Neuronal stem cell (in vitro differentiated cells): ENCODE results near the gene CENPV.

Source experiments
- DNase-seq: peaks from one replicate; pipeline ENCODE4 v3.0.0-alpha.2; 2013; ENCODE audit warnings: low spot score
- H2AFZ ChIP-seq: one replicate; pipeline ENCODE4 v1.6.1; 2013; ENCODE audit warnings: mild to moderate bottlenecking, low read length, inconsistent platforms
- H2AK5ac ChIP-seq: 2 replicates; pipeline ENCODE4 v1.6.1; 2013; ENCODE audit warnings: low read depth, mild to moderate bottlenecking, inconsistent platforms, low read length, moderate library complexity, mixed read lengths
- H2BK120ac ChIP-seq: 2 replicates; pipeline ENCODE4 v1.6.1; 2013; ENCODE audit warnings: low read depth, mild to moderate bottlenecking, inconsistent platforms, low read length, moderate library complexity, mixed read lengths
- H2BK12ac ChIP-seq: one replicate; pipeline ENCODE4 v1.6.1; 2013; ENCODE audit warnings: low read length, inconsistent platforms
- H2BK15ac ChIP-seq: 2 replicates; pipeline ENCODE4 v1.6.1; 2013; ENCODE audit warnings: mild to moderate bottlenecking, low read length, inconsistent platforms, mixed read lengths
- H2BK5ac ChIP-seq: one replicate; pipeline ENCODE4 v1.6.1; 2013; ENCODE audit warnings: inconsistent platforms, mild to moderate bottlenecking, low read length, moderate library complexity
- H3K14ac ChIP-seq: one replicate; pipeline ENCODE4 v1.6.1; 2013; ENCODE audit warnings: low read length, inconsistent platforms
- H3K18ac ChIP-seq: 2 replicates; pipeline ENCODE4 v1.6.1; 2013; ENCODE audit warnings: low read length, inconsistent platforms
- H3K23ac ChIP-seq: 2 replicates; pipeline ENCODE4 v1.6.1; 2013; ENCODE audit warnings: low read depth, mild to moderate bottlenecking, mixed read lengths, low read length, inconsistent platforms; ENCODE audit not compliant: poor library complexity
- H3K27ac ChIP-seq: replicated peaks from 3 replicates; pipeline ENCODE4 v1.5.1; 2013; ENCODE audit warnings: low read length, inconsistent platforms
- H3K27me3 ChIP-seq, 3 experiments: 2 replicates each; pipeline ENCODE4 v1.6.1; 2013; ENCODE audit warnings: low read length in 3 of 3, mild to moderate bottlenecking in 2 of 3, inconsistent platforms in 1 of 3, low read depth in 1 of 3, mixed read lengths in 1 of 3, moderate library complexity in 1 of 3; ENCODE audit not compliant: control insufficient read depth in 3 of 3, insufficient read depth in 3 of 3
- H3K36me3 ChIP-seq, 2 donors: replicated peaks in 1 of 2; 2 replicates each; pipeline ENCODE4 v1.6.1; 2013; ENCODE audit warnings: low read length in 2 of 2; ENCODE audit not compliant: control insufficient read depth in 2 of 2, insufficient read depth in 2 of 2
- H3K4ac ChIP-seq: 2 replicates; pipeline ENCODE4 v1.6.1; 2013; ENCODE audit warnings: inconsistent platforms, mild to moderate bottlenecking, low read length, moderate library complexity
- H3K4me1 ChIP-seq, 2 donors: 1 replicate in 1 of 2; 2 replicates in 1 of 2; pipeline ENCODE4 v1.6.1; 2013; ENCODE audit warnings: low read length in 2 of 2, low read depth in 1 of 2; ENCODE audit not compliant: control insufficient read depth in 2 of 2, insufficient read depth in 1 of 2
- H3K4me2 ChIP-seq: one replicate; pipeline ENCODE4 v1.6.1; 2013; ENCODE audit warnings: mild to moderate bottlenecking, low read length, inconsistent platforms; ENCODE audit not compliant: insufficient read depth, poor library complexity, severe bottlenecking
- H3K4me3 ChIP-seq, 2 donors: 2 replicates each; pipeline ENCODE4 v1.5.1; 2013; ENCODE audit warnings: low read length in 2 of 2, mild to moderate bottlenecking in 2 of 2, inconsistent platforms in 1 of 2, moderate library complexity in 1 of 2
- H3K79me1 ChIP-seq: one replicate; pipeline ENCODE4 v1.6.1; 2013; ENCODE audit warnings: low read depth, mild to moderate bottlenecking, inconsistent platforms, low read length, moderate library complexity
- H3K9ac ChIP-seq: one replicate; pipeline ENCODE4 v1.6.1; 2013; ENCODE audit warnings: mild to moderate bottlenecking, low read depth, low read length, inconsistent platforms; ENCODE audit not compliant: poor library complexity
- H3K9me3 ChIP-seq, 2 donors: replicated peaks in 1 of 2; 2 replicates each; pipeline versions ENCODE3 to v1.6.1; 2013; ENCODE audit warnings: low read length in 2 of 2, mild to moderate bottlenecking in 2 of 2, inconsistent platforms in 1 of 2, low read depth in 1 of 2, mixed read lengths in 1 of 2, moderate library complexity in 1 of 2; ENCODE audit not compliant: control insufficient read depth in 2 of 2, insufficient read depth in 1 of 2
- H4K8ac ChIP-seq: one replicate; pipeline ENCODE4 v1.6.1; 2013; ENCODE audit warnings: low read depth, mild to moderate bottlenecking, inconsistent platforms, low read length, moderate library complexity
- H4K91ac ChIP-seq: one replicate; pipeline ENCODE4 v1.6.1; 2013; ENCODE audit warnings: low read length, low read depth, mild to moderate bottlenecking, inconsistent platforms; ENCODE audit not compliant: poor library complexity
- WGBS, 2 donors: extraction: QIAGEN DNeasy Blood & Tissue Kit; methylation state at CpG; one replicate each; pipeline ENCODE4 v1.1.7; 2013; ENCODE audit warnings: missing lambda C conversion rate in 2 of 2, mixed read lengths in 1 of 2; ENCODE audit not compliant: insufficient read length in 2 of 2, insufficient replicate concordance in 1 of 2; ENCODE audit errors: extremely low coverage in 2 of 2; 5-methylcytosine and 5-hydroxymethylcytosine counted together

CENPV gene

GRCh38 chr17:16328997-16329396, 24.3 kb downstream of the CENPV start:
- no peak overlapping the region for H2AK5ac ChIP-seq
- no peak overlapping the region for H3K23ac ChIP-seq
- H2BK15ac ChIP-seq, result no peak overlapping the region
- H2BK5ac ChIP-seq, result no peak overlapping the region
- no peak overlapping the region for H3K4me2 ChIP-seq
- H3K9ac ChIP-seq, result no peak overlapping the region
- H3K4me3 ChIP-seq, result no peak overlapping the region
- H4K91ac ChIP-seq, result no peak overlapping the region
- no peak overlapping the region for H2BK120ac ChIP-seq
- H3K14ac ChIP-seq, result no peak overlapping the region
- H2BK12ac ChIP-seq, result no peak overlapping the region
- WGBS, 2 donors, result no CpG with 5 or more reads among the region's 1 CpG
- H3K27me3 ChIP-seq, result no peaks in the 10 kb centered on the region
- H3K18ac ChIP-seq, result no peak overlapping the region
- no peak for DNase-seq
- no peaks in the 10 kb centered on the region for H3K4me1 ChIP-seq
- H3K4ac ChIP-seq, result no peak overlapping the region
- no peak overlapping the region for H2AFZ ChIP-seq
- peaks cover 5 to 25% of the 10 kb centered on the region in 2 donors for H3K36me3 ChIP-seq
- no peak overlapping the region for H3K27ac ChIP-seq
- no peaks in the 10 kb centered on the region for H3K9me3 ChIP-seq
- no peak overlapping the region for H4K8ac ChIP-seq
- no peaks in the 10 kb centered on the region for H3K79me1 ChIP-seq

- H2BK12ac ChIP-seq, result no peak overlapping the region
- no CpG with 5 or more reads among the region's 3 CpGs for WGBS, 2 donors
Observed at GRCh38 chr17:16327018-16327417, 26.3 kb downstream of the CENPV start.

GRCh38 chr17:16325964-16326363, 27.3 kb downstream of the CENPV start:
- Histone ChIP-seq H3K9ac (no peak overlapping the region), H4K8ac (no peak overlapping the region), H4K91ac (no peak overlapping the region), H3K4me1 (no peaks in the 10 kb centered on the region), H2BK15ac (no peak overlapping the region), H3K27ac (no peak overlapping the region), H3K14ac (no peak overlapping the region), H3K36me3 (peaks cover 5 to 34% of the 10 kb centered on the region in 2 donors), H3K23ac (no peak overlapping the region), H2BK120ac (no peak overlapping the region), H3K27me3 (no peaks in the 10 kb centered on the region), H3K4me2 (no peak overlapping the region), H3K18ac (no peak overlapping the region), H2AFZ (no peak overlapping the region), H3K79me1 (no peaks in the 10 kb centered on the region), H2BK12ac (no peak overlapping the region), H2AK5ac (no peak overlapping the region), H3K4me3 (no peak overlapping the region), H3K4ac (no peak overlapping the region), H3K9me3 (no peaks in the 10 kb centered on the region), H2BK5ac (no peak overlapping the region)
- no peak for DNase-seq
- WGBS, 2 donors, result no CpG with 5 or more reads among the region's 1 CpG

More at GRCh38 chr17:16327018-16327417, 26.3 kb downstream of the CENPV start:
- Histone ChIP-seq H2BK15ac (no peak overlapping the region), H3K4me1 (no peaks in the 10 kb centered on the region), H2AFZ (no peak overlapping the region), H2BK120ac (no peak overlapping the region), H3K4ac (no peak overlapping the region), H3K36me3 (peaks cover 5 to 34% of the 10 kb centered on the region in 2 donors), H3K14ac (no peak overlapping the region), H3K18ac (no peak overlapping the region), H3K27ac (no peak overlapping the region), H3K4me3 (no peak overlapping the region), H2AK5ac (no peak overlapping the region), H3K79me1 (no peaks in the 10 kb centered on the region), H3K27me3 (no peaks in the 10 kb centered on the region), H3K23ac (no peak overlapping the region), H3K9ac (no peak overlapping the region), H4K8ac (no peak overlapping the region), H2BK5ac (no peak overlapping the region), H4K91ac (no peak overlapping the region), H3K4me2 (no peak overlapping the region), H3K9me3 (no peaks in the 10 kb centered on the region)
- no peak for DNase-seq

GRCh38 chr17:16322636-16323035, 30.6 kb downstream of the CENPV start:
- no peak for DNase-seq
- H3K27me3 ChIP-seq, result no peaks in the 10 kb centered on the region
- no peak overlapping the region for H3K27ac ChIP-seq
- no peaks in the 10 kb centered on the region for H3K4me1 ChIP-seq
- no peaks in the 10 kb centered on the region for H3K9me3 ChIP-seq
- H3K4me3 ChIP-seq, result no peak overlapping the region
- no peak overlapping the region for H2BK12ac ChIP-seq
- no peak overlapping the region for H3K9ac ChIP-seq
- no peak overlapping the region for H4K8ac ChIP-seq
- no peak overlapping the region for H4K91ac ChIP-seq
- H3K18ac ChIP-seq, result no peak overlapping the region
- no peak overlapping the region for H2BK15ac ChIP-seq
- no peak overlapping the region for H2BK5ac ChIP-seq
- H3K36me3 ChIP-seq, result peaks cover 5 to 42% of the 10 kb centered on the region in 2 donors
- H3K23ac ChIP-seq, result no peak overlapping the region
- no peak overlapping the region for H3K4ac ChIP-seq
- no CpG with 5 or more reads among the region's 3 CpGs for WGBS, 2 donors
- H2AFZ ChIP-seq, result no peak overlapping the region
- H3K4me2 ChIP-seq, result no peak overlapping the region
- no peak overlapping the region for H2AK5ac ChIP-seq
- no peak overlapping the region for H3K14ac ChIP-seq
- no peaks in the 10 kb centered on the region for H3K79me1 ChIP-seq
- H2BK120ac ChIP-seq, result no peak overlapping the region
